Testis (tissue), 2 donors: Measurements from ENCODE around the gene ISLR.

Source experiments
- POLR2A ChIP-seq: fragments of 450-650 bp; IDR thresholded peaks from one replicate; pipeline ENCODE4 v1.6.1; 2017; ENCODE audit warnings: antibody characterized with exemption, mild to moderate bottlenecking, moderate library complexity
- TF ChIP-seq, protein P1 (sequence below), 3 experiments: fragments of 450-650 bp in 2 of 3; fragments of 200-600 bp in 1 of 3; sonication (generic) in 1 of 3; IDR thresholded peaks; one replicate each; pipeline ENCODE4 v1.5.1; 2016 to 2019; ENCODE audit warnings: antibody characterized with exemption in 3 of 3, mild to moderate bottlenecking in 2 of 3, moderate library complexity in 1 of 3

DNA sequence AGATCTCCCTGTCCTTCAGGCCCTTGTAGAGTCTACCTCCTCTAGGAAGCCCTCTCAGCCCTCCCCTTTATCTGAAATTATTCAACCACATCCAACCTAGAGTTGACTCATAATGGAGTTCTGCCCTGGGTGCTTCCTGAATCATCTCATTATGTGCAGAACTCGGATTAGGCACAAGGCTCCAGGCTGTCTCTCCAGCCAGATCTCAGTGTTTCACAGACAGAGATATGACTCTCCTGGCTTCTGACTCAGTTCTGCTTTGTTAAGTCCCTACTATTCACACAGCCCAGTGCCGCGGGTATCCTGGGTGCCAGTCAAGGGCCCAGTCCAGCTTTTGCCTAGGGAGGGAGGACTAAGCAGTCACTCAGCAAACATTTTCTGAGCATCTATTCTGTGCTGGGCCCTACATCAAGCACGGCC, 19.8 kb downstream of the ISLR start:
- TF ChIP-seq, protein P1, sequence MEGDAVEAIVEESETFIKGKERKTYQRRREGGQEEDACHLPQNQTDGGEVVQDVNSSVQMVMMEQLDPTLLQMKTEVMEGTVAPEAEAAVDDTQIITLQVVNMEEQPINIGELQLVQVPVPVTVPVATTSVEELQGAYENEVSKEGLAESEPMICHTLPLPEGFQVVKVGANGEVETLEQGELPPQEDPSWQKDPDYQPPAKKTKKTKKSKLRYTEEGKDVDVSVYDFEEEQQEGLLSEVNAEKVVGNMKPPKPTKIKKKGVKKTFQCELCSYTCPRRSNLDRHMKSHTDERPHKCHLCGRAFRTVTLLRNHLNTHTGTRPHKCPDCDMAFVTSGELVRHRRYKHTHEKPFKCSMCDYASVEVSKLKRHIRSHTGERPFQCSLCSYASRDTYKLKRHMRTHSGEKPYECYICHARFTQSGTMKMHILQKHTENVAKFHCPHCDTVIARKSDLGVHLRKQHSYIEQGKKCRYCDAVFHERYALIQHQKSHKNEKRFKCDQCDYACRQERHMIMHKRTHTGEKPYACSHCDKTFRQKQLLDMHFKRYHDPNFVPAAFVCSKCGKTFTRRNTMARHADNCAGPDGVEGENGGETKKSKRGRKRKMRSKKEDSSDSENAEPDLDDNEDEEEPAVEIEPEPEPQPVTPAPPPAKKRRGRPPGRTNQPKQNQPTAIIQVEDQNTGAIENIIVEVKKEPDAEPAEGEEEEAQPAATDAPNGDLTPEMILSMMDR (IDR thresholded peaks at IDR 0.05) = no peak
- TF ChIP-seq POLR2A = no peak
